HEK293T (cell line): ENCODE measurements around the gene ATAD3C.

Experiments
- ARNT ChIP-seq: fragments of 450-650 bp; IDR thresholded peaks from 2 replicates; pipeline ENCODE4 v1.6.1; 2017; ENCODE audit warnings: mild to moderate bottlenecking
- BHLHE40 ChIP-seq: fragments of 450-650 bp; IDR thresholded peaks from 2 replicates; pipeline ENCODE4 v1.6.1; 2016; ENCODE audit warnings: mild to moderate bottlenecking, moderate library complexity, borderline replicate concordance
- ELF4 ChIP-seq: fragments of 450-650 bp; IDR thresholded peaks from 2 replicates; pipeline ENCODE4 v1.6.1; 2017; ENCODE audit warnings: antibody characterized with exemption
- FOXA1 ChIP-seq: fragments of 450-650 bp; IDR thresholded peaks from 2 replicates; pipeline ENCODE4 v1.6.1; 2016; ENCODE audit warnings: mild to moderate bottlenecking
- FOXK2 ChIP-seq: fragments of 450-650 bp; IDR thresholded peaks from 2 replicates; pipeline ENCODE4 v1.6.1; 2016; ENCODE audit warnings: mild to moderate bottlenecking
- HDGF ChIP-seq: fragments of 450-650 bp; IDR thresholded peaks from 2 replicates; pipeline ENCODE4 v1.6.1; 2017; ENCODE audit warnings: antibody characterized with exemption, borderline replicate concordance
- LEF1 ChIP-seq: fragments of 450-650 bp; IDR thresholded peaks from 2 replicates; pipeline ENCODE4 v1.6.1; 2017; ENCODE audit warnings: mild to moderate bottlenecking, borderline replicate concordance
- SP1 ChIP-seq: fragments of 450-650 bp; IDR thresholded peaks from 2 replicates; pipeline ENCODE4 v1.6.1; 2017
- SUZ12 ChIP-seq: fragments of 450-650 bp; IDR thresholded peaks from 2 replicates; pipeline ENCODE4 v1.6.1; 2016; ENCODE audit warnings: mild to moderate bottlenecking
- TARDBP ChIP-seq: fragments of 450-650 bp; IDR thresholded peaks from 2 replicates; pipeline ENCODE4 v1.6.1; 2016
- ZNF384 ChIP-seq: fragments of 450-650 bp; IDR thresholded peaks from 2 replicates; pipeline ENCODE4 v1.6.1; 2016

GRCh38 chr1:1483714-1484113 is 34.2 kb downstream of the ATAD3C start:
- TF ChIP-seq FOXA1 (no peak), LEF1 (no peak), HDGF (no peak), FOXK2 (no peak), ARNT (no peak), SP1 (no peak), ZNF384 (no peak), BHLHE40 (no peak), ELF4 (no peak), TARDBP (no peak), SUZ12 (no peak)
